HG03558 (cell line): ENCODE results near the gene LZTFL1.
"Not testable (repeated sequence)": the region's sequence is repeated elsewhere in the genome, so short reads cannot be mapped to it uniquely, and the experiment has no call there.

ENCODE experiments used
- ATAC-seq: cut with Tn5 transposase; IDR thresholded peaks from one replicate; pipeline ENCODE4 v1.9.1; 2021; ENCODE audit warnings: moderate number of reproducible peaks; ENCODE audit not compliant: unreplicated experiment; ENCODE audit errors: extremely low read depth

LZTFL1 gene

GRCh38 chr3:45865563-45865962, 23.6 kb upstream of the LZTFL1 start:
- ATAC-seq = no peak

GRCh38 chr3:45864760-45865519, 23.0 kb upstream of the LZTFL1 start:
- peak; percentile 39 for ATAC-seq

- peak; percentile 45 for ATAC-seq
Observed at GRCh38 chr3:45861043-45861719, 19.3 kb upstream of the LZTFL1 start.

GRCh38 chr3:45860481-45860880, 18.6 kb upstream of the LZTFL1 start:
- no peak for ATAC-seq

- ATAC-seq = no peak
Observed at GRCh38 chr3:45858809-45859543, 17.1 kb upstream of the LZTFL1 start.

- ATAC-seq = not testable (repeated sequence)
Observed at GRCh38 chr3:45857024-45857423, 15.1 kb upstream of the LZTFL1 start.

GRCh38 chr3:45856323-45856722, 14.4 kb upstream of the LZTFL1 start:
- not testable (repeated sequence) for ATAC-seq

- ATAC-seq = no peak
Observed at GRCh38 chr3:45852828-45853227, 10.9 kb upstream of the LZTFL1 start.

GRCh38 chr3:45848392-45848791, 6.5 kb upstream of the LZTFL1 start:
- ATAC-seq = no peak

GRCh38 chr3:45844616-45845015, 2.7 kb upstream of the LZTFL1 start:
- ATAC-seq = no peak

- ATAC-seq = no peak
Observed at GRCh38 chr3:45842851-45843625, 1.1 kb upstream of the LZTFL1 start.

GRCh38 chr3:45841420-45841756, 531 bp downstream of the LZTFL1 start:
- ATAC-seq = no peak

- no peak for ATAC-seq
Observed at GRCh38 chr3:45838466-45838865, 3.5 kb downstream of the LZTFL1 start.

GRCh38 chr3:45832699-45833098, 9.2 kb downstream of the LZTFL1 start:
- no peak for ATAC-seq

- no peak for ATAC-seq
Observed at GRCh38 chr3:45830121-45830520, 11.8 kb downstream of the LZTFL1 start.

GRCh38 chr3:45826908-45827307, 15.0 kb downstream of the LZTFL1 start:
- ATAC-seq = no peak

- no peak for ATAC-seq
Observed at GRCh38 chr3:45826321-45826720, 15.6 kb downstream of the LZTFL1 start.

GRCh38 chr3:45821127-45821526, 20.8 kb downstream of the LZTFL1 start:
- no peak for ATAC-seq

GRCh38 chr3:45819543-45819942, 22.4 kb downstream of the LZTFL1 start:
- ATAC-seq = no peak

GRCh38 chr3:45817831-45818522, 23.9 kb downstream of the LZTFL1 start:
- no peak for ATAC-seq
